ENCODE data around the gene MINDY3.
"Not testable (repeated sequence)": the region's sequence is repeated elsewhere in the genome, so short reads cannot be mapped to it uniquely, and the experiment has no call there.

The MINDY3 gene

DNA sequence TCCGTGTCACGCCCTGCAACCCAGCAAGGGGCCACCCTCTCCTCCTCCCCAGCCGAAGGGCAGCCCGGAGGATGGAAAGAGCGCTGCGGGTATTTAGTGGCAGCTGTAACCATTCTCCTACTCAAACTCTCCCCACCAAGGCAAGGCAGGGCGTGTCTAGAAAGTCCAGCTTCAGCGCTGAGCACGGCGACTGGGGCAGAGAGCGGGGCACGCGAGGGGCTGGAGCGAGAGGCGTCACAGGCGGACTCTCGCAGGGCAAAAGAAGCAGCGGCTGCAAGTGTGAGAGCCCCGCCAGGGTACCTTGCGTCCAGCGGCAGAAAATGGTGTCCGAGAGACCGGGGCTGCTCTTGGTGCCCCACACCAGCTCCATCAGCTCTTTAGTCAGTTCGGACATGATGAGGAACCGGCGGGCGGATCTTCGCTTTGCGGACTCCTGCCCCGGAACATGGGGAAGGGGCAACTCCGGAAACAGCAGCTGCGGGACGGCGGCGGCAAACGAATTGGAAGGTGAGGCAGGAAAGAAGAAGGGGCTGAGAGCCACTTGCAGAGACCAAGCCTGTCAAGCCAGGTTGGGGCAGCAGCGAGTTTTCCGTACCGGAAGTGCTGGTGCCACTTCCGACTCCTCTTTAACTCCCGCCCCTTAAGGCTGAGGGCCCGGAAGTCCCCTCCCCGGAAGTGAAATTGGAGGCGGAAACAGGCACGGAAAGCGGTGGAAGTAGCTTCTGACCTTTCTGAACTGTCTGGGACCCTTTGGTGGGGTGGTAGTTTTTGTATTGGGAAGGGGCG is at the start of gene MINDY3:
Gene MINDY3 (minus strand): TSS at position 602 of the 786 bp plus-strand sequence. CDS start 208 bp downstream, at position 394.
- DNase-seq = no peak

DNA sequence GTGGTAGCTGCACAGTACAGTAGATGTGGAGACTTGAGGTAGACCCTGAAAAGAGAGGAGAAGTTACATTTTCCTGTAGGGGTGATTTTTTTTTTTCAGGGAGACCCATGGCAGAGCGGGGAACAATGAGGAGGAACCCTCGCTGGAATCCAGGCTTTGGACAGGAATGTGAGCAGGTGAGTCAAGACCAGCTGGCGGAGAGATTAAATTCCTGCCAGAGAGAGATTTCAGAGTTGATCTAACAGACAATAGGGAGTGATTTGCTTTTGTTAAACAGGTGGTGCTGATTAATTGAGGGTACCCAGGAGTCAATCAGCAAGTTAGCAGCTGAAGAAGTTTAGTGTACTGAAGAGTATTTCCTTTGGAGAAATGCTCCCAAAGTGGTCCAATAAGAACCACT is 41.6 kb upstream of the MINDY3 start:
- no peak for DNase-seq

DNA sequence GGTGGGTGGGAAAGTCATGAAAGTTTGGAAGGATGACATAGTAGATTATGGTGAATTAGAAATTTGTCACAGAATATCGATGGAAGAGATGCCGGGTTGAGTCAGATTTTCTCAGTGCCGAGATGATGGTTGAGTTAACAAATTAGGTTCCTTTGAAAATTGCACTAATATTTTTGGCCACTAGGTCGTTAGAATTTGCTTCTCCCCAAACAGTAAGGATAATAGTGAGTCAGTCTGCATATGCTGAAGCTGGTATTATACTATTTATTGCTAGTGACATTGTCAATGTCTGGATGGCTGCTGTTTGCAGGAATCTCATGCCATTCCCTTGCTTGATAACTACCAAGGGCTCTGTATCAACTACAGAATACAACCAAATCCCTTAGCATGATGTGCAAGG is 37.7 kb upstream of the MINDY3 start:
- no peak for DNase-seq

DNA sequence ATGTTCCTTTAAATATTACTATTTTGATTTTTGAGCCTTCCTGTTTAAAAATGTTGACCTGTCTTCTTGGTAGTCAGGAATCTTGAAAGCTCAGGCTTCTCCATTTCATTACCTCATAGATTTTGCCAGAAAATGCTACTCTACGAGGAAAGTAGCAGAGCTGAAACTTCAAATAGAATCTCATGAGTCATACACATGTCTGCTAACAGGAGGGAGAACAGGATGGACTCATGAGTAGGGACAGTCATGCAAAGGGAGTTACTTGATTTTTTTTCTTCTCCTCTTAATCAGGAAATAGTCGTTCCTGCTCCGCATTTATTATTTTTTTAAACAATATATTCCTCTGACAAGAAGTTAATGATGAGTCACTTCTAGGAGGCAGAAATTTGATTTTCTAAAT is 37.0 kb upstream of the MINDY3 start:
- no peak for DNase-seq

DNA sequence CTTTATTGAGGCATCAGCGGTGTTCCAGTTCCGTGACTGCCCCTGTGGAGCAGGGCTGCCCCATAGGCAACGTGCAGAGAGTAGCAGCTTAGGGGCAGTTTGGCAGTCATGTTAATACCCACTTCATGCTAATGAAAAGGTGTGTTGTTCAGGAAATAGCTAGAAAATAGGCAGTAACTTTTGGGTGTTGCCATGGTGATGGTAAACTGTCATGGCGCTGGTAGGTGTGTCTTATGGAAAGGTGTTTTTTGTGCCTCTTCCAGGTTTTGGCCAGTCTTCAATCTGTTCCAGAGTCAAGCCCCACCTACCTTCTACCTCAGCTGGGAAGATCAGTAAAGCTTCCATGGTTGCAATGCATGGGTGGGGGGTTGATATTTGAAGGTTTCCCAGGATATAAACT is 36.3 kb upstream of the MINDY3 start:
- no peak for DNase-seq

DNA sequence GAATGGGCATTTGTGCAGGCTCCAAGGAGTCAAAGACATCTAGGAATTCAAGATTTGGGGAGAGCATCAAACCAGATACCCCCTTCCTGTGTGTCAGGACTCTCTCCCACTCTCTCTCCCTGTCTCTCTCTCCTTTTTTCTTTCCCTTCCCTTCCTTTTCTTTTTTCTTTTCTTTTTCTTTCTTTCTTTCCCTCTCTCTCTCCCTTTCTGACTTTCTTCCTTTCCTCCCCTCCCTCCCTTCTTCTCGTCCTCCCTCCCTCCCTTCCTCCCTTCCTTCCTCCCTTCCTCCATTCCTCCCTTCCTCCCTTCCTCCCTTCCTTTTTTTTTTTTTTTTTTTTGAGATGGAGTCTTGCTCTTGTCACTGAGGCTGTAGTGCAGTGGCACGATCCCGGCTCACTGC is 24.1 kb upstream of the MINDY3 start:
- no peak for DNase-seq

DNA sequence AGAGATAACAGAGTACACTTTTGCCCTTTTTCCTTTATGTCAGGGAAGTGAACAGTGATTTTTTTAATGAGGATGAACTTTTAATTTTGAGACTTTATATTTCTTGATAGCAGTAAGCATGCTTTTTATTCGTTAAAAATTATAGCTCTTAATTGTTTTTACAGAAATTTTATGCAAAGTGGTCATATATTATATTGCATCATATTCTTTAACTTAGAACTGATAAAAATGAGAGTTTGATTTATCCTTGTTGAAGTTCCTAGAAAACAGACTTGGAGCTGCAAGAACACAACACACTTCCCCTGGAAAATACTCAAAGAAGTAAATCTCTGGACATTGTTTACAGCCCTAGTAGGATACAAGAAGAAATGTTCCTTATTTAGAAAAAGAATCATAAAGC is 21.2 kb upstream of the MINDY3 start:
- no peak for DNase-seq

DNA sequence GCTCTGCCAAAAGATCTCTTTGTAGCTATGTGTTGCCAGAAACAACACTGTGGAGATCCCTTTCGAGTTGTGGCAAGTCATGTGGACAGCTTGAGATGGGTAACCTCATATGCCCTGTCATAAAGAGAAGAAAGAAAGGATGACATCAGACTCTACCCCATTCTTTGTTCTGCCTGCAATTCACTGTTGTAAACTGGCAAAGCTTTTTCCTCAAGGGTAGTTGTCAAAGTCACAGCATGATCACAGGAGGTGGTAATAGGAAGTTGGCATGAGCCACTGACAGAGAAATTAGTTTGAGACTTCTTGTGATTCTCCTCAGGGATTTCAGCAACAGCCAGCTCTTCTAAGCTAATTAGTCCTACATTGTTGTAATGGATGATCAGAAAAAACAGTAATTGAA is 19.4 kb upstream of the MINDY3 start:
- DNase-seq = peak; percentile 17

DNA sequence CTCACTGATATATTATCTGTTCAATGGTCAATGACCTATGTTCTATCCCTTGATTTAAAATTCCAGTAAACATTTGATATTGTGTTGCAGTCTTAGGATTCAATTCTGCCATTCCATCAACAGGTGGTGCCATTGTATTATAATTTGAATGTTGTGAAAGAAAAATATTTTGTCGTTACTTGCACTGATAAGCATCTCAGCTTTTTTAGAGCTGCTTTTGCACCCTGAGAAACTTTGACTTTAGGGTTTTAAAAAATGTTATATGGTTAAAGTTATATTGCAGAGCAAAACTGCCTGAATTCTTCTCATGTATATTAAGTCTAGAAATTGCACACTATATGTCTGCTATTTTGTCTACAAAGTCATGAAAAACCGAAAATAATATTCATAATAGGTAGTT is 18.8 kb upstream of the MINDY3 start:
- no peak for DNase-seq

DNA sequence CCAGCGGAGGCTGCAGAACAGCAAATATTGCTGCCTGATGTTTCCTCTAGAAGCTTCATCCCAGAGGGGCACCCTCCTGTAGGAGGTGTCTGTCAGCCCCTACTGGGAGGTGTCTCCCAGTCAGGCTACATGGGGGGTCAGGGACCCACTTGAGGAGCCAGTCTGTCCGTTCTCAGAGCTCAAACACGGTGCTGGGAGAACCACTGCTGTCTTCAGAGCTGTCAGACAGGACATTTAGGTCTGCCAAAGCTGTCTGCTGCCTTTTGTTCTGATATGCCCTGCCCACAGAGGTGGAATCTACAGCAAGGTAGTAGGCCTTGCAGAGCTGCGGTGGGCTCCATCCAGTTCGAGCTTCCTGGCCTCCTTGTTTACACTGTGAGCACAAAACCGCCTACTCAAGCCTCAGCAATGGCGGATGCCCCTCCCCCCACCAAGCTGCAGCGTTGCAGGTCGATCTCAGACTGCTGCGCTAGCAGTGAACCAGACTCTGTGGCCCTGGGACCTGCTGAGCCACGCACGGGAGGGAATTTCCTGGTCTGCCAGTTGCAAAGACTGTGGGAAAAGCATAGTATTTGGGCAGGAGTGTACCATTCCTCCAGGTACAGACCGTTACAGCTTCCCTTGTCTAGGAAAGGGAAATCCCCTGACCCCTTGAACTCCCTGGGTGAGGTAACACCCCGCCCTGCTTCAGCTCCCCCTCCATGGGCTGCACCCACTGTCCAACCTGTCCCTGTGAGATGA is 17.7 kb upstream of the MINDY3 start:
- DNase-seq = no peak

DNA sequence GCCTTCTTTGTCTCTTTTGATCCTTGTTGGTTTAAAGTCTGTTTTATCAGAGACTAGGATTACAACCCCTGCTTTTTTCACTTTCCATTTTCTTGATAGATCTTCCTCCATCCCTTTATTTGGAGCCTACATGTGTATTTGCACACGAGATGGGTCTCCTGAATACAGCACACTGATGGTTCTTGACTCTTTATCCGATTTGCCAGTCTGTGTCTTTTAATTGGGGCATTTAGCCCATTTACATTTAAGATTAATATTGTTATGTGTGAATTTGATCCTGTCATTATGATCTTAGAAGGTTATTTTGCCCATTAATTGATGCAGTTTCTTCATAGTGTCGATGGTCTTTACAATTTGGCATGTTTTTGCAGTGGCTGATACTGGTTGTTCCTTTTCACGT is 16.0 kb upstream of the MINDY3 start:
- not testable (repeated sequence) for DNase-seq

DNA sequence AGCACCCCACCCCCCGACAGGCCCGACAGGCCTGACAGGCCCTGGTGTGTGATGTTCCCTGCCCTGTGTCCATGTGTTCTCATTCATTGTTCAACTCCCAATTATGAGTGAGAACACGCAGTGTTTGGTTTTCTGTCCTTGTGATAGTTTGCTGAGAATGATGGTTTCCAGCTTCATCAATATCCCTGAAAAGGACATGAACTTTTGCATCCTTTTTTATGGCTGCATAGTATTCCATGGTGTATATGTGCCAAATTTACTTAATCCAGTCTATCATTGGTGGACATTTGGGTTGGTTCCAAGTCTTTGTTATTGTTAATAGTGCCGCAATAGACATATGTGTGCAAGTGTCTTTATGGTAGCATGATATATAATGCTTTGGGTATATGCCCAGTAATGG is 12.3 kb upstream of the MINDY3 start:
- not testable (repeated sequence) for DNase-seq

DNA sequence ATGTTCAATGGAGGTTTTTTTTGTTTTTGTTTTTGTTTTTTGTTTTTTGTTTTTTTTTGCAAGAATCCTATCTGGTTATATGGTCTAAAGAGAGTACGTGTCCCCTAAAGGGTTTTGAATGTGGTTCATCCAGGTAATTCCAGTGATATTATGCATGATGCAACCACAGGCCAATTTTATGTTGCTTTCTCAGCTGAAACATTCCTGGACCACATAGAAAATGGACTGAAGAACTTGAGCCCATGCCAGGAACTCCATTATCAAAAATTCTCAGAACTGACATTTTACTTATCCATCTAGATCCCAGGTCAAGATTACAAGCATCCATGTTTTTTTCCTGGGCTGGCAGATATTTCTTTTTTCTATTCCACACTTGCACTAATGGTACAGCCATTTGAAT is 11.5 kb upstream of the MINDY3 start:
- no peak for DNase-seq

DNA sequence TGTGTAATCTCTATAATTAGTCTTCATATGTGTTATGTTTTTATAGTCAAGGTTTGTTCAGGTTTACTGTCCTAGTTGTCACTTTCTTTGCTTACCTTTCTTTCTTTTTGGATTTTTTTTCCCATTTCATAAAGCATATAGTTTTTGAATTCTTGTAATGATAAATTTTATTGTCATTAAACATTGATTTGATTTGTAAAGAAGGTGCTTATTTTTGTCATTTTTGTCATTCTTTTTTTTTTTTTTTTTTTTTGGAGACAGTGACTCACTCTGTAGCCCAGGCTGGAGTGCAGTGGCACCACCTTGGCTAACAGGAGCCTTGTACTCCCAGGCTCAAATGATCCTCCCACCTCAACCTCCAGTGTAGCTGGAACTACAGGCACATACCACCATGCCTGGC is 9.6 kb upstream of the MINDY3 start:
- DNase-seq = no peak

DNA sequence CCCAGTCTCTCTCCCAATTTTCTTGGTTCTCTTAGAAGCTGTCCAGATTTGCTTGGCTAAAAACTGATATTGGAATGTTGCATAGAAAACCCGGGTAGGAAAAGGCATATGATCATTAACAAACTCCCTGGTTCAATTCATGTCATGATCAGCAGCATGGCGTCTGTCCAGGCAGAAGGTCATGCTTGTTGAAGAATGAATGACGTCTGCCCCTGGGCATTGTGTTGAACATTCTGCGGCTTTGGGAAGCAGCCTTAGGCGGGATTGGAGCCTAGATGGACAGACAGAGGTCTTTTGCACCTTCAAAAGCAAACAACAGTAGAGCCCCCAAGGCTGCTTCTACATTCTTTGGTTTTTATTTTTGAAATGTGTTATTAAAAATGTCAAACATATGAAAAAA is 7.7 kb upstream of the MINDY3 start:
- no peak for DNase-seq

DNA sequence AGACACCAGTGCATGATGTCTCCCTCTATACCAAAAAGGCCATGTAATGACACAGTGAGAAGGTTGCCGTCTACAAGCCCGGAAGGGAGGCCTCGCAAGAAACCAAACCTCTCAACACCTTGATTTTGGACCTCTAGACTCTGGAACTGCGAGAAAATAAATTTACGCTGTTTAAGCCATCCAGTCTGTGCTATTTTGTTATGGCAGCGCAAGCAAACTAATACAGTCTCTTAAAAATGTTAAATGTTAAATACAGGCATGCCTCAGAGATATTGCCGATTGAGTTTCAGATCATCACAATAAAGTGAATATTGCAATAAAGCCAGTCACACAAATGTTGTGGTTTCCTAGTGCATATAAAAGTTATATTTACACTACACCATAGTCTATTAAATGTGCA is 5.0 kb upstream of the MINDY3 start:
- no peak for DNase-seq

DNA sequence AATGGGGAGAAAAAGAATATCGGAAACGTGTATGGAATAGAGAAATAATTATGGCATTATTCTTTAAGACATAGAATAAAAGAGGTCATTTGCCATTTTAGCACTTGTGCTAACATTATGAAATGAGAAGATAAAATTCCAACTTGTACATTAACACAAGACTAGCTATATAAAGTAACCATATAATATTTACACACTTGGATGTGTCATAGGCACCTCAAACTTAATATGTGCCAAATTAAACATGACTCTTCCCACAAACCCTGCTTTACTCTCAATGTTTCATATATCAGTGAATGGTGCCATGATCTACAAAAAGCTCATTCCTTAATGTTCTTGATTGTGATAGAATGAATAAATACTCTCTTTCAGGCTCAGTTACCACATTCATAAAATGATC is 4.1 kb upstream of the MINDY3 start:
- no peak for DNase-seq

DNA sequence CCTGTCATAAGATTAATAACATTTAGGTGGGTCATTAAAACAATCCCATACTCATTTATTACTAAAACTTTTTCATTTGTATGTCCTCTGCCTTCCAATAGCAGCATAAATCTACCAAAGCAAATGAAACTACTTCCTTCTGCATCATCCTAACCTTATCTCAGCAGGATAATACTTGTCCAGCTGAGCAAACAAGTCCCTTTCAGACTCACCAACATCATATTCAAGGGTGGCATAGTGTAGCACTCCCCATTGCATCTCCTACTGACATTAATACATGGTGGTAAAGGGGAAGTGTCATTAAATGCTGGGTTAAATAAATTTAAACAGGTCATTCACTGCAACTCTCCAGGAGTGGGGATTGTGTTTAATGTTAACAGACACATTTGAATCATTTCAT is 3.4 kb upstream of the MINDY3 start:
- peak; percentile 72 for DNase-seq

DNA sequence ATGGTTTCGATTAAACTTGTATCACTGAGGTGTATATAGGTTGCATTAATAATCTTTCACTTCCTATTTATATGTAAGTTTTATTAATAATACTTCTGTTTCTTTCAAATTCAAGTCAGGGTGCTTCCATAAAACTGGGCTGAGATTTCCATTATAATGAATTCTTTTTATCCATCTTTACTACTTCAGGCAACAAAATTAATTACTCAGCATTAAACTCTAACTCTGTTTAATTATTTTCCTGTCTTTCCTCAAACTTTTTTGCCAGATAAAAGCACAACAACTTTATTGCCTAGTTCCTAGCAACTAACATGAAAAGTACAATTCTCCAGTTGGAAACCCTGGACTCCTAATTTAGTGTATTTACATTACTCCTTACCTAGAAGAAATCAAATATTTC is 3.0 kb upstream of the MINDY3 start:
- DNase-seq = no peak

DNA sequence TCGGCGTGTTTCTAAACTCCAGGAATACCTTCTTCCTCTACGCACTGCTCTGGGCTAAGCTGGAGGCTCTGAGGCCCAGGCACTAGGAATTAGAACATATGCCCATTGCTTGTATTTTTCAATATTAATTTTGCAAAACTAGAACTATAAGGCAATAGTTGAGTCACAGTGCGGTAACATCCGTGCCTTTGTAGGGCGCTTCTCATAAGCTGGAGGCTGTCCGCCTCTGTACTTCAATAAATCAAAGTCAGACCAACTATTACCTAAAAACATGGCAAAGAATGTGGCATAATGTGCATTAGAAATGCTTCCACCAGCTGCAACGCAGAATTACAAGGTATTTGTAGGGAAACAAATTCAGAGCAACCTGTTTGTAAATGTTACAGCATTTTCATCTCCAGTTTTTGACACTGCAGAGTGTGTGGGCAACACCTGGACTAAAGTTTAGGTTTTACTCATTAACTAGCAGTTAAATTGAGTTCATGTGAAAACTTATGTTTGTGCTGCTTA is 440 bp upstream of the MINDY3 start:
- DNase-seq = no peak

DNA sequence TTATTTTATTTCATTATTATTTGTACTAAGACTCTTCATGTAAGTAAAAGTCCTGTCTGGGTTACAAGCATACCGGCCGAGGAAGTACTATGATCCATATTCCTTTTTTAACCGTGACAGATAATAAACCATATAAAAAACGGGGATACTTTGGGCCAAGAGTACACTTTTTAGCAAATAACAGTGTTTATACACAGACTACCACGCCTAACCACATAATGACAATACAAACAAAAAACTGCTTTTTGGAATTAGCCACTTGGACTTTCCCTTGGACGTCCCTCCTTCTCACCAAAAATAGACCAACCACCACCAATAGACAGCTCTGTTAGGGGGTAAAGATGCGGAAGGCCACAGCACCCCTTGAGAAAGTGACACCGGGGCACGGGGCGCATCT is 800 bp downstream of the MINDY3 start:
- no peak for DNase-seq

DNA sequence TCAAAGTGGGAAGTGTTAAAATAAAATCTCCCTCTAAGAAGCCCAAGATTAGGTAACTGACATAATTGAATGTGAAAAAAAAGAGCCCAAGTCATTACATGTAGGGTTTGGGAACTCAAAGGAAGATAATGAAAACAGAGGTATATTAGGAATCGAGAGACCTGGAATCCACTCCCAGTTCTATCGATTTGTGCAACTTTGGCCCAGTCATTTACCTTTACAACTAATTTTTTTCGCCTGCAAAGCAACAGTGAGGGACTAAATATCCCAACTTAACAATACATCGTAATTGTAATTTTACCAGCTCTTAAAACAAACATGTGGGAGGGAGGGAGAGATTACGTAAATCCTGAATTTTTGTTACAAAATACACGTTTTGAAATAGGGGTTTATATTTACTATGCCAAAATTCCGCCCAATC is 1.4 kb downstream of the MINDY3 start:
- no peak for DNase-seq

DNA sequence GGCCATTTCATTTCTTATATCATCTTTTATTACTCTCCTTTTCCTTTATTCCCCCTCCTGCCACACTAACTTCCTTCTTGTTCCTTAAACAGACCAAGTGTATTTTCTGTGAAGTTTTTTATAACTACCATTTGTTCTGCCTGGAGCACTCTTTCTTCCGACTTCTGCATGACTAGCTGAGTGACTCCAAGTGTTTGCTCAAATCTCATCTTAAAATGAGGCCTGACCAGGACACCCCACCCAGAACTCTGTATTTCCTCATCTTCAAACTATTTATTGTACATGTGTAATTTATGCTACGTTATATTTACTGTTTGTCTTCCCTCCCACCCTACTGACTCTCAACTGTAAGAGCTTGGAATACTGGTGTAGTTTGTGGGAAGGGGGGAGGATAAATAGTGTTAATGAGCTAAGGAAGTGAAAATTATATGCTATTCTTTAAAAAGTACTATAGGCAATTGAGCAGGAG is 3.2 kb downstream of the MINDY3 start:
- DNase-seq = no peak

DNA sequence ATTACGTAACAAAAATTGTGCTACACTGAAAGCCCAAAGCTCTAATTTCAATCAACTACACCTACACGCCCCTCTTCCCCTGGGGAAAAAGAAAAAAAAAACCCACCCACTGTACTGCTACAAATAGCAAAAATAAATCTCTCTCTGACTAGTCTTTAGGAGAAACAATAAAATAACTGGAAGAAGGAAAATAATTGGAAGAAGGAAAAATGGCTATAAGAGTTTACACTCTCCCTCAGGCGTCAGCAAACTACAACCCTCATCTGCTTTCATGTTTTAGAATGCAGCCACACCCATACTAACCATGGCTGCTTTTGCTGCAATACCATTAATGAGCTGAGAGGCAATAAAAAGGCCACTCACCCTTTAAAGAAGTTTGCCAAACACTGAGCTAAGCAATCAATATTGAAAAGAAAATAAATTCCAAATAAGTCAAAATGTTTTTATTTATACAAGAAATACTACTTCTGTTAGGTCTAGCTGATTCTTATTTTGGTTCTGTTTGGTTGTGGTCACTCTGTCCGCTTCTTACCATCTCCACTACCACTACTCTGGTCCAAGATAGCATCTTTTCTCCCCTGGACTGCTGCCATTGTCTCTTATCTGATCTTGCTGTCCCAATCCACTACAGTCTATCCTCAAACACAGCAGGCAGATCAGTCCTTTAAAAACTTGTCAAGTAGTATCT is 3.8 kb downstream of the MINDY3 start:
- DNase-seq = no peak

All from NCI-H1417 treated with DMSO at 0.1 percent for 48 hours (cell line).